Smooth muscle cell (in vitro differentiated cells): ENCODE results near the gene ENPP3. TPM values are rescaled to one million over a fixed set of nuclear protein-coding genes. Genes with fewer than 3 reads are reported as not detected.
A peak's percentile ranks its signal among the peaks of the same experiment; 100 is the strongest.

Experiments used
- DNase-seq: peaks from one replicate; lab custom pipeline; 2025; ENCODE audit not compliant: unreplicated experiment; lab: John Stamatoyannopoulos, UW
- H2AFZ ChIP-seq: fragments of 200-600 bp; sonication (generic); 2 replicates; pipeline ENCODE4 v1.6.0; 2016; ENCODE audit warnings: antibody characterized with exemption, low read depth, mild to moderate bottlenecking
- H3F3A ChIP-seq: fragments of 200-600 bp; sonication (generic); 2 replicates; pipeline ENCODE4 v1.6.0; 2017; ENCODE audit warnings: antibody characterized with exemption, low read depth
- H3K27ac ChIP-seq: fragments of 200-600 bp; sonication (generic); 2 replicates; pipeline ENCODE4 v1.5.1; 2016; ENCODE audit warnings: low read depth, mild to moderate bottlenecking
- H3K27me3 ChIP-seq: fragments of 200-600 bp; sonication (generic); 2 replicates; pipeline ENCODE4 v1.6.1; 2016; ENCODE audit warnings: low read depth, mild to moderate bottlenecking
- H3K36me3 ChIP-seq: fragments of 200-600 bp; sonication (generic); 2 replicates; pipeline ENCODE4 v1.5.1; 2016; ENCODE audit warnings: low read depth
- H3K4me1 ChIP-seq: fragments of 200-600 bp; sonication (generic); 2 replicates; pipeline ENCODE4 v1.5.1; 2016; ENCODE audit warnings: low read depth
- H3K4me2 ChIP-seq: fragments of 200-600 bp; sonication (generic); 2 replicates; pipeline ENCODE4 v1.6.0; 2016; ENCODE audit warnings: mild to moderate bottlenecking
- H3K4me3 ChIP-seq: fragments of 200-600 bp; sonication (generic); 2 replicates; pipeline ENCODE4 v1.5.1; 2016; ENCODE audit warnings: mild to moderate bottlenecking
- H3K79me2 ChIP-seq: fragments of 200-600 bp; sonication (generic); 2 replicates; pipeline ENCODE4 v1.6.0; 2016; ENCODE audit warnings: low read depth, mild to moderate bottlenecking
- H3K9ac ChIP-seq: fragments of 200-600 bp; sonication (generic); 2 replicates; pipeline ENCODE4 v1.6.0; 2016; ENCODE audit warnings: low read depth
- H3K9me3 ChIP-seq: fragments of 200-600 bp; sonication (generic); replicated peaks from 2 replicates; pipeline ENCODE4 v1.5.1; 2016; ENCODE audit warnings: low read depth
- H4K20me1 ChIP-seq: fragments of 200-600 bp; sonication (generic); 2 replicates; pipeline ENCODE4 v1.6.0; 2016; ENCODE audit warnings: low read depth
- WGBS: methylation state at CpG from one replicate; pipeline ENCODE4 v1.1.7; 2016; ENCODE audit warnings: low lambda C conversion rate; 5-methylcytosine and 5-hydroxymethylcytosine counted together
- polyA plus RNA-seq: library from polyadenylated mRNA; unstranded; fragments of >200 nt; fragmentation: Nextera tagmentation; extraction: Ambion mirVana; gene quantifications from 2 replicates; pipeline ENCODE4 v1.2.1, GENCODE V29; 2016
- total RNA-seq: library from RNA; depleted of rRNA; stranded (reverse); fragments of >200 nt; gene quantifications from 2 replicates; pipeline ENCODE4 v1.2.3, GENCODE V29; 2014
- TF ChIP-seq, protein P1 (sequence below): fragments of 200-600 bp; sonication (generic); IDR thresholded peaks from 2 replicates; pipeline ENCODE4 v1.5.1; 2017; ENCODE audit warnings: borderline replicate concordance, mild to moderate bottlenecking, antibody characterized with exemption; ENCODE audit not compliant: insufficient read depth, poor library complexity, severe bottlenecking

Gene ENPP3
- total and polyA plus RNA-seq, 2 experiments from 2014 or later = 0.16 to 0.18 TPM

DNA sequence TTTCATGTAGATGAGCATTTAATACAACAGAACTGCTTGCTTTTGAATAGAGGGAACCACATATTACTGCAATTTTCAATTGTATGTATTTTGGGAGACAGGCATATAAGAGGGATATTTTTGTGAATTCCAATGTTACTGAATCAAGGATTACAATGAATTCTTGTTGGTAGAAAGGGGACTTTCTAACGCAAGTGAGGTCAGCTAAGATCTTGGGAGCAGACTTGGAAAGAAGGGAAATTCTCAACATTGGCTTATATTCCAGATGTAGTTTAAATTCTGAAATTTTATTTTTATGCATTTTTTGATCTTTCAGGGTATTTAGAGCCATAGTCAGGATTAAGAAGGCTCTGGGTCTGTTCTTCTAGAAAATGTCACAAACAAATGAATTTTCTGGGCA lies 117.0 kb downstream of the ENPP3 start:
- no peak overlapping the region for H3K4me3 ChIP-seq
- no peaks in the 10 kb centered on the region for H4K20me1 ChIP-seq
- H3K36me3 ChIP-seq = no peaks in the 10 kb centered on the region
- peak overlapping the region; percentile 50 for H3K4me2 ChIP-seq
- H3K27ac ChIP-seq = peak overlapping the region; percentile 98
- WGBS = 25% methylated on average over 1 of the region's 1 CpG
- no peak overlapping the region for H2AFZ ChIP-seq
- no peaks in the 10 kb centered on the region for H3K27me3 ChIP-seq
- H3K4me1 ChIP-seq = peaks cover 18% of the 10 kb centered on the region
- no peaks in the 10 kb centered on the region for H3K9me3 ChIP-seq
- H3K9ac ChIP-seq = peak overlapping the region; percentile 87
- no peaks in the 10 kb centered on the region for H3K79me2 ChIP-seq
- H3F3A ChIP-seq = no peaks in the 10 kb centered on the region
- TF ChIP-seq, protein P1, sequence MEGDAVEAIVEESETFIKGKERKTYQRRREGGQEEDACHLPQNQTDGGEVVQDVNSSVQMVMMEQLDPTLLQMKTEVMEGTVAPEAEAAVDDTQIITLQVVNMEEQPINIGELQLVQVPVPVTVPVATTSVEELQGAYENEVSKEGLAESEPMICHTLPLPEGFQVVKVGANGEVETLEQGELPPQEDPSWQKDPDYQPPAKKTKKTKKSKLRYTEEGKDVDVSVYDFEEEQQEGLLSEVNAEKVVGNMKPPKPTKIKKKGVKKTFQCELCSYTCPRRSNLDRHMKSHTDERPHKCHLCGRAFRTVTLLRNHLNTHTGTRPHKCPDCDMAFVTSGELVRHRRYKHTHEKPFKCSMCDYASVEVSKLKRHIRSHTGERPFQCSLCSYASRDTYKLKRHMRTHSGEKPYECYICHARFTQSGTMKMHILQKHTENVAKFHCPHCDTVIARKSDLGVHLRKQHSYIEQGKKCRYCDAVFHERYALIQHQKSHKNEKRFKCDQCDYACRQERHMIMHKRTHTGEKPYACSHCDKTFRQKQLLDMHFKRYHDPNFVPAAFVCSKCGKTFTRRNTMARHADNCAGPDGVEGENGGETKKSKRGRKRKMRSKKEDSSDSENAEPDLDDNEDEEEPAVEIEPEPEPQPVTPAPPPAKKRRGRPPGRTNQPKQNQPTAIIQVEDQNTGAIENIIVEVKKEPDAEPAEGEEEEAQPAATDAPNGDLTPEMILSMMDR = no peak
- DNase-seq = no peak

DNA sequence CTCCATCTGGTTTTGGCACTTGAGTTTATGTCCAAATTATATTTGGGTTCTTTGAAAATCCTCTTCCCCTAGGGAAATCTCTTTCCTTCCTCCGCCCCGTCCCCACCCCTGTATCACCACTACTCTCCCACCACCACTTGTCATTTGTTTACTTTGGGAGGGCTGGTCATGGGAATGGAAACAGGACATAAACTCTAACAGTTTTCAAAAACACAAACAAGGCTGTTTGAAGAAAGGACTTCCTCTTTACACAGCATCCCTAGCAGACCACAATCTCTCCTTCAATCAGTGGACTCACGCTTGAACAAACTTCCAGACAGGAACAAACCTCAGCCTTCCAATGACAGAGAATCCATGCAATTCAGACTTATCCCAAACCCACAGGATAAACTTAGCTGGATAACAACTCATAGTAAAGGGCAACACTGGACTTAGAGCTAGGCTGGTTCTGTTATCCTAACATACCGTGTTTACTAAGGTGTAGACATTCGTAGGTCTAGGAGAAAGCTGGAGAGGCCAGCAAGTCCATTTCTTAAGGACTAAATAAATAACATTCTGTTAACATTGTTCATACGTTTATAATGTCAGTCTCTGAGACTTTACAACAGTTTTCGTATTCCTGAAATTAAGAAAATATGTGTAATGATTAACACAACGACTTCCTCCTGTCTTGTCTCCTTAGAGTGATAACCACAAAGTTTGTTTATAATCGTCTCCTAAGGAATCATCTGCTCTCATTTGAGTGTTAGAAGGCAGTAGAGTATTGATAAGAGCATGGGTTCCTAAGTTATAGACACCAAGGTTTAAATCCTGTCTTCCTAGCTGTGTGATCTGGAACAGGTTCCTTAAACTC lies 117.8 kb downstream of the ENPP3 start:
- 20% methylated on average over 9 of the region's 9 CpGs for WGBS
- no peak for DNase-seq
- no peaks in the 10 kb centered on the region for H3K36me3 ChIP-seq
- no peak overlapping the region for H2AFZ ChIP-seq
- H3K27ac ChIP-seq = peak overlapping the region; percentile 98
- no peaks in the 10 kb centered on the region for H3K79me2 ChIP-seq
- no peaks in the 10 kb centered on the region for H4K20me1 ChIP-seq
- peaks cover 18% of the 10 kb centered on the region for H3K4me1 ChIP-seq
- H3K9me3 ChIP-seq = no peaks in the 10 kb centered on the region
- H3K9ac ChIP-seq = peak overlapping the region; percentile 87
- H3K4me3 ChIP-seq = no peak overlapping the region
- peak overlapping the region; percentile 50 for H3K4me2 ChIP-seq
- no peaks in the 10 kb centered on the region for H3F3A ChIP-seq
- TF ChIP-seq, protein P1 = no peak
- no peaks in the 10 kb centered on the region for H3K27me3 ChIP-seq

- no peaks in the 10 kb centered on the region for H3K9me3 ChIP-seq
- H3F3A ChIP-seq = no peaks in the 10 kb centered on the region
- H3K27ac ChIP-seq = peak overlapping the region; percentile 98
- H3K27me3 ChIP-seq = no peaks in the 10 kb centered on the region
- 69% methylated on average over 3 of the region's 3 CpGs for WGBS
- H3K4me1 ChIP-seq = peaks cover 18% of the 10 kb centered on the region
- no peak overlapping the region for H2AFZ ChIP-seq
- H3K36me3 ChIP-seq = no peaks in the 10 kb centered on the region
- peak overlapping the region; percentile 87 for H3K9ac ChIP-seq
- peak overlapping the region; percentile 50 for H3K4me2 ChIP-seq
- H3K79me2 ChIP-seq = no peaks in the 10 kb centered on the region
- no peak for DNase-seq
- H3K4me3 ChIP-seq = no peak overlapping the region
- TF ChIP-seq, protein P1 = no peak
- no peaks in the 10 kb centered on the region for H4K20me1 ChIP-seq
Measured at GRCh38 chr6:131755597-131755996, 118.5 kb downstream of the ENPP3 start.
